Measurements from ENCODE around the gene AP1S1.
"Not testable (repeated sequence)": the region's sequence is repeated elsewhere in the genome, so short reads cannot be mapped to it uniquely, and the experiment has no call there.

The AP1S1 gene

GRCh38 chr7:101153969-101154692 lies at the start of gene AP1S1:
TSS of gene AP1S1 (plus strand) at chr7:101154476. CDS start at chr7:101154515, 39 bp downstream.
- peak; percentile 90 for DNase-seq

GRCh38 chr7:101104799-101105198 lies 49.5 kb upstream of the AP1S1 start:
- DNase-seq: no peak

GRCh38 chr7:101105248-101105647 lies 49.0 kb upstream of the AP1S1 start:
- DNase-seq: not testable (repeated sequence)

GRCh38 chr7:101106386-101106785 lies 47.9 kb upstream of the AP1S1 start:
- no peak for DNase-seq

GRCh38 chr7:101108330-101108857 lies 45.9 kb upstream of the AP1S1 start:
- DNase-seq: no peak

- DNase-seq: no peak
These were observed 45.3 kb upstream of the AP1S1 start for GRCh38 chr7:101108961-101109360.

GRCh38 chr7:101109368-101109767 lies 44.9 kb upstream of the AP1S1 start:
- DNase-seq: no peak

- DNase-seq: no peak
These were observed 43.0 kb upstream of the AP1S1 start for GRCh38 chr7:101111261-101111660.

GRCh38 chr7:101112233-101112632 lies 42.0 kb upstream of the AP1S1 start:
- no peak for DNase-seq

GRCh38 chr7:101113140-101113539 lies 41.1 kb upstream of the AP1S1 start:
- not testable (repeated sequence) for DNase-seq

GRCh38 chr7:101113836-101114235 lies 40.4 kb upstream of the AP1S1 start:
- DNase-seq: no peak

GRCh38 chr7:101114492-101114891 lies 39.8 kb upstream of the AP1S1 start:
- no peak for DNase-seq

GRCh38 chr7:101115215-101115614 lies 39.1 kb upstream of the AP1S1 start:
- DNase-seq: no peak

- DNase-seq: no peak
These were observed 37.4 kb upstream of the AP1S1 start for GRCh38 chr7:101116898-101117297.

GRCh38 chr7:101118856-101119255 lies 35.4 kb upstream of the AP1S1 start:
- DNase-seq: no peak

- no peak for DNase-seq
These were observed 34.4 kb upstream of the AP1S1 start for GRCh38 chr7:101119876-101120275.

GRCh38 chr7:101120315-101120714 lies 34.0 kb upstream of the AP1S1 start:
- no peak for DNase-seq

- DNase-seq: not testable (repeated sequence)
These were observed 32.7 kb upstream of the AP1S1 start for GRCh38 chr7:101121631-101121990.

- DNase-seq: no peak
These were observed 32.0 kb upstream of the AP1S1 start for GRCh38 chr7:101121991-101122932.

GRCh38 chr7:101122933-101123702 lies 31.2 kb upstream of the AP1S1 start:
- DNase-seq: no peak

- DNase-seq: no peak
These were observed 30.6 kb upstream of the AP1S1 start for GRCh38 chr7:101123703-101124068.

- no peak for DNase-seq
These were observed 29.8 kb upstream of the AP1S1 start for GRCh38 chr7:101124376-101125056.

All from activated CD4-positive, CD25-positive, alpha-beta regulatory T cell treated with anti-CD3 and anti-CD28 coated beads, Interleukin-2, amount 50 U/mL, for 72 hours (primary cell).